ENCODE data around the gene SLC35D2. TPM values are rescaled to one million over a fixed set of nuclear protein-coding genes. Genes with fewer than 3 reads are reported as not detected.
A peak's percentile ranks its signal among the peaks of the same experiment; 100 is the strongest.

Gene SLC35D2
- total RNA-seq, 1 experiment from 2014 or later = 14.6 TPM

DNA sequence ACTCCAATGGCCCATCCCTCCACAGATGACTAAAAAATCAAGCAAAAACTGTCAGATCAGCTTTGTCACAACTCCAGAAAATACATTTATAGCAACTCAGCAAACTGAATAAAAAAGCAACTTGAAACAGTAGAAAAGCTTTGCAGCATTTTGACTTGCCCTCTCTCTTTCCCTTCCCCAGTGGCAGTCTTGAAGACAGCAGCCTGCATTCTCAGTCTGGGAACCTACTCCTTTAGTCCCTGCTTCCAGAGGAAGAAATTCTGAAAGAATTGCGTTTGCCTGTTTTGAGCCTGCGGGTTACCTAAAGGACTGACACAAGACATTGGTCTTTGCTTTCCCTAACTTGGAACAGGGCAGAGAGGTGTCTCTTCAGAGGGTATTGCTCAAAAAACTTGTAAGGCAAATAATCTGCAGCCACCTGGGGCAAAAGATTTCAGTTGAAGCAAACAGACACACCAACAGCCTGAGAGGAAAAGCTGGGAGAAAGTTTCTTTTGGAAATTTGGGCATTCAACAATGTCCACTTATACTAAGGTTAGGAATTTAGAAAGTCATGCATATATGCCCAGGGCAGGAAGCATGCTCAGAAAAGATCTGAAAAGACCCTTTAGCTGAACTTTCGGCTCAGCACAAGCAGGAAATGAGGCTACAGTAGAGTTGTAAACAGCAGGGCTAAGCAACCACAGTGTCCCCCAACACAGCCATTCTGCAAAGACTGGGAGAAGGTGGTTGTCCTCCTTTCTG is 15.2 kb upstream of the SLC35D2 start:
- ATAC-seq = peak; percentile 57
- H3K27ac Mint-ChIP-seq = peak overlapping the region; percentile 93
- no peak for DNase-seq (ENCODE audit: low spot score)
- peaks cover 38% of the 10 kb centered on the region for H3K4me1 Mint-ChIP-seq
- no peak overlapping the region for H3K4me3 Mint-ChIP-seq
- ChIA-PET POLR2A (interaction anchor here (0.6 kb wide), 1 partner anchor 43 kb away, joined by 3 read pairs; no protein-coding TSS in a partner anchor), CTCF (interaction anchor here (1.4 kb wide), 1 partner anchor 166 kb away, joined by 4 read pairs; no protein-coding TSS in a partner anchor)
- TF ChIP-seq, protein P1, sequence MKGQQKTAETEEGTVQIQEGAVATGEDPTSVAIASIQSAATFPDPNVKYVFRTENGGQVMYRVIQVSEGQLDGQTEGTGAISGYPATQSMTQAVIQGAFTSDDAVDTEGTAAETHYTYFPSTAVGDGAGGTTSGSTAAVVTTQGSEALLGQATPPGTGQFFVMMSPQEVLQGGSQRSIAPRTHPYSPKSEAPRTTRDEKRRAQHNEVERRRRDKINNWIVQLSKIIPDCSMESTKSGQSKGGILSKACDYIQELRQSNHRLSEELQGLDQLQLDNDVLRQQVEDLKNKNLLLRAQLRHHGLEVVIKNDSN (CRISPR knock-in tag; IDR thresholded peaks at IDR 0.05) = no peak
- TF ChIP-seq, protein P2, sequence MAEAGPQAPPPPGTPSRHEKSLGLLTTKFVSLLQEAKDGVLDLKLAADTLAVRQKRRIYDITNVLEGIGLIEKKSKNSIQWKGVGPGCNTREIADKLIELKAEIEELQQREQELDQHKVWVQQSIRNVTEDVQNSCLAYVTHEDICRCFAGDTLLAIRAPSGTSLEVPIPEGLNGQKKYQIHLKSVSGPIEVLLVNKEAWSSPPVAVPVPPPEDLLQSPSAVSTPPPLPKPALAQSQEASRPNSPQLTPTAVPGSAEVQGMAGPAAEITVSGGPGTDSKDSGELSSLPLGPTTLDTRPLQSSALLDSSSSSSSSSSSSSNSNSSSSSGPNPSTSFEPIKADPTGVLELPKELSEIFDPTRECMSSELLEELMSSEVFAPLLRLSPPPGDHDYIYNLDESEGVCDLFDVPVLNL (CRISPR knock-in tag; IDR thresholded peaks at IDR 0.05; ENCODE audit: borderline replicate concordance, low read depth) = no peak
- TF ChIP-seq RELA (CRISPR knock-in tag; IDR thresholded peaks at IDR 0.05; ENCODE audit: borderline replicate concordance) = no peak
- no peak for TF ChIP-seq NFYB (CRISPR knock-in tag; conservative IDR thresholded peaks at IDR 0.05; ENCODE audit: low read depth)
- no peak for TF ChIP-seq ZMAT4 (CRISPR knock-in tag; IDR thresholded peaks at IDR 0.05)
- TF ChIP-seq HMGA2 (CRISPR knock-in tag; IDR thresholded peaks at IDR 0.05) = no peak
- TF ChIP-seq ZNF219 (CRISPR knock-in tag; IDR thresholded peaks at IDR 0.05; ENCODE audit: borderline replicate concordance) = no peak
- no peak for TF ChIP-seq SMAD3 (CRISPR knock-in tag; IDR thresholded peaks at IDR 0.05; ENCODE audit: borderline replicate concordance)
- no peak for TF ChIP-seq ZNF121 (CRISPR knock-in tag; IDR thresholded peaks at IDR 0.05)
- TF ChIP-seq JAZF1 (CRISPR knock-in tag; IDR thresholded peaks at IDR 0.05) = no peak
- TF ChIP-seq, protein P3, sequence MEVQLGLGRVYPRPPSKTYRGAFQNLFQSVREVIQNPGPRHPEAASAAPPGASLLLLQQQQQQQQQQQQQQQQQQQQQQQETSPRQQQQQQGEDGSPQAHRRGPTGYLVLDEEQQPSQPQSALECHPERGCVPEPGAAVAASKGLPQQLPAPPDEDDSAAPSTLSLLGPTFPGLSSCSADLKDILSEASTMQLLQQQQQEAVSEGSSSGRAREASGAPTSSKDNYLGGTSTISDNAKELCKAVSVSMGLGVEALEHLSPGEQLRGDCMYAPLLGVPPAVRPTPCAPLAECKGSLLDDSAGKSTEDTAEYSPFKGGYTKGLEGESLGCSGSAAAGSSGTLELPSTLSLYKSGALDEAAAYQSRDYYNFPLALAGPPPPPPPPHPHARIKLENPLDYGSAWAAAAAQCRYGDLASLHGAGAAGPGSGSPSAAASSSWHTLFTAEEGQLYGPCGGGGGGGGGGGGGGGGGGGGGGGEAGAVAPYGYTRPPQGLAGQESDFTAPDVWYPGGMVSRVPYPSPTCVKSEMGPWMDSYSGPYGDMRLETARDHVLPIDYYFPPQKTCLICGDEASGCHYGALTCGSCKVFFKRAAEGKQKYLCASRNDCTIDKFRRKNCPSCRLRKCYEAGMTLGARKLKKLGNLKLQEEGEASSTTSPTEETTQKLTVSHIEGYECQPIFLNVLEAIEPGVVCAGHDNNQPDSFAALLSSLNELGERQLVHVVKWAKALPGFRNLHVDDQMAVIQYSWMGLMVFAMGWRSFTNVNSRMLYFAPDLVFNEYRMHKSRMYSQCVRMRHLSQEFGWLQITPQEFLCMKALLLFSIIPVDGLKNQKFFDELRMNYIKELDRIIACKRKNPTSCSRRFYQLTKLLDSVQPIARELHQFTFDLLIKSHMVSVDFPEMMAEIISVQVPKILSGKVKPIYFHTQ (CRISPR knock-in tag; IDR thresholded peaks at IDR 0.05) = no peak
- TF ChIP-seq, protein P4, sequence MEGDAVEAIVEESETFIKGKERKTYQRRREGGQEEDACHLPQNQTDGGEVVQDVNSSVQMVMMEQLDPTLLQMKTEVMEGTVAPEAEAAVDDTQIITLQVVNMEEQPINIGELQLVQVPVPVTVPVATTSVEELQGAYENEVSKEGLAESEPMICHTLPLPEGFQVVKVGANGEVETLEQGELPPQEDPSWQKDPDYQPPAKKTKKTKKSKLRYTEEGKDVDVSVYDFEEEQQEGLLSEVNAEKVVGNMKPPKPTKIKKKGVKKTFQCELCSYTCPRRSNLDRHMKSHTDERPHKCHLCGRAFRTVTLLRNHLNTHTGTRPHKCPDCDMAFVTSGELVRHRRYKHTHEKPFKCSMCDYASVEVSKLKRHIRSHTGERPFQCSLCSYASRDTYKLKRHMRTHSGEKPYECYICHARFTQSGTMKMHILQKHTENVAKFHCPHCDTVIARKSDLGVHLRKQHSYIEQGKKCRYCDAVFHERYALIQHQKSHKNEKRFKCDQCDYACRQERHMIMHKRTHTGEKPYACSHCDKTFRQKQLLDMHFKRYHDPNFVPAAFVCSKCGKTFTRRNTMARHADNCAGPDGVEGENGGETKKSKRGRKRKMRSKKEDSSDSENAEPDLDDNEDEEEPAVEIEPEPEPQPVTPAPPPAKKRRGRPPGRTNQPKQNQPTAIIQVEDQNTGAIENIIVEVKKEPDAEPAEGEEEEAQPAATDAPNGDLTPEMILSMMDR (IDR thresholded peaks at IDR 0.05) = no peak
- no peak for TF ChIP-seq ZNF425 (CRISPR knock-in tag; conservative IDR thresholded peaks at IDR 0.05)
- TF ChIP-seq FOXJ3 (CRISPR knock-in tag; IDR thresholded peaks at IDR 0.05; ENCODE audit: borderline replicate concordance) = no peak
- TF ChIP-seq, protein P5, sequence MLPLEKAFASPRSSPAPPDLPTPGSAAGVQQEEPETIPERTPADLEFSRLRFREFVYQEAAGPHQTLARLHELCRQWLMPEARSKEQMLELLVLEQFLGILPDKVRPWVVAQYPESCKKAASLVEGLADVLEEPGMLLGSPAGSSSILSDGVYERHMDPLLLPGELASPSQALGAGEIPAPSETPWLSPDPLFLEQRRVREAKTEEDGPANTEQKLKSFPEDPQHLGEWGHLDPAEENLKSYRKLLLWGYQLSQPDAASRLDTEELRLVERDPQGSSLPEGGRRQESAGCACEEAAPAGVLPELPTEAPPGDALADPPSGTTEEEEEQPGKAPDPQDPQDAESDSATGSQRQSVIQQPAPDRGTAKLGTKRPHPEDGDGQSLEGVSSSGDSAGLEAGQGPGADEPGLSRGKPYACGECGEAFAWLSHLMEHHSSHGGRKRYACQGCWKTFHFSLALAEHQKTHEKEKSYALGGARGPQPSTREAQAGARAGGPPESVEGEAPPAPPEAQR (CRISPR knock-in tag; IDR thresholded peaks at IDR 0.05) = no peak
- TF ChIP-seq CBFB (CRISPR knock-in tag; IDR thresholded peaks at IDR 0.05; ENCODE audit: low read depth) = no peak
- TF ChIP-seq, protein P6, sequence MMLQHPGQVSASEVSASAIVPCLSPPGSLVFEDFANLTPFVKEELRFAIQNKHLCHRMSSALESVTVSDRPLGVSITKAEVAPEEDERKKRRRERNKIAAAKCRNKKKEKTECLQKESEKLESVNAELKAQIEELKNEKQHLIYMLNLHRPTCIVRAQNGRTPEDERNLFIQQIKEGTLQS (CRISPR knock-in tag; conservative IDR thresholded peaks at IDR 0.05) = no peak
- no peak for TF ChIP-seq STAT6 (CRISPR knock-in tag; conservative IDR thresholded peaks at IDR 0.05; ENCODE audit: low read depth)
- no peak for TF ChIP-seq SMAD4 (CRISPR knock-in tag; IDR thresholded peaks at IDR 0.05)
- TF ChIP-seq ATF2 (CRISPR knock-in tag; IDR thresholded peaks at IDR 0.05; ENCODE audit: borderline replicate concordance, low read depth) = no peak
- H3K27me3 Mint-ChIP-seq (ENCODE audit: low read depth) = no peaks in the 10 kb centered on the region
- peaks cover 6% of the 10 kb centered on the region for H3K9me3 Mint-ChIP-seq
- peaks cover 18% of the 10 kb centered on the region for H3K36me3 Mint-ChIP-seq
